ENCODE measurements around the gene ROBO1.

Gene ROBO1

GRCh38 chr3:79139395-79140068 is 628.3 kb downstream of the ROBO1 start:
- Histone ChIP-seq H3K79me2 (ENCODE audit: insufficient read depth, low read depth) (no peaks in the 10 kb centered on the region), H3K4me3 (IDR thresholded peaks at IDR 0.05; ENCODE audit: insufficient read depth, low read depth, low read length) (no peak overlapping the region), H3K4me2 (no peak overlapping the region), H3K27me3 (ENCODE audit: insufficient read depth, low read depth) (no peaks in the 10 kb centered on the region), H3K27ac (no peak overlapping the region), H4K20me1 (ENCODE audit: insufficient read depth) (no peaks in the 10 kb centered on the region), H2AFZ (ENCODE audit: low read depth) (no peak overlapping the region), H3K9ac (no peak overlapping the region), H3K4me1 (ENCODE audit: low read depth, poor library complexity, severe bottlenecking) (no peaks in the 10 kb centered on the region), H3K36me3 (ENCODE audit: insufficient read depth) (no peaks in the 10 kb centered on the region)
- TF ChIP-seq, protein P1, sequence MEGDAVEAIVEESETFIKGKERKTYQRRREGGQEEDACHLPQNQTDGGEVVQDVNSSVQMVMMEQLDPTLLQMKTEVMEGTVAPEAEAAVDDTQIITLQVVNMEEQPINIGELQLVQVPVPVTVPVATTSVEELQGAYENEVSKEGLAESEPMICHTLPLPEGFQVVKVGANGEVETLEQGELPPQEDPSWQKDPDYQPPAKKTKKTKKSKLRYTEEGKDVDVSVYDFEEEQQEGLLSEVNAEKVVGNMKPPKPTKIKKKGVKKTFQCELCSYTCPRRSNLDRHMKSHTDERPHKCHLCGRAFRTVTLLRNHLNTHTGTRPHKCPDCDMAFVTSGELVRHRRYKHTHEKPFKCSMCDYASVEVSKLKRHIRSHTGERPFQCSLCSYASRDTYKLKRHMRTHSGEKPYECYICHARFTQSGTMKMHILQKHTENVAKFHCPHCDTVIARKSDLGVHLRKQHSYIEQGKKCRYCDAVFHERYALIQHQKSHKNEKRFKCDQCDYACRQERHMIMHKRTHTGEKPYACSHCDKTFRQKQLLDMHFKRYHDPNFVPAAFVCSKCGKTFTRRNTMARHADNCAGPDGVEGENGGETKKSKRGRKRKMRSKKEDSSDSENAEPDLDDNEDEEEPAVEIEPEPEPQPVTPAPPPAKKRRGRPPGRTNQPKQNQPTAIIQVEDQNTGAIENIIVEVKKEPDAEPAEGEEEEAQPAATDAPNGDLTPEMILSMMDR (conservative IDR thresholded peaks at IDR 0.05; ENCODE audit: low read depth, low read length): no peak

GRCh38 chr3:79125313-79125984 is 642.3 kb downstream of the ROBO1 start:
- Histone ChIP-seq H3K9ac (no peak overlapping the region), H3K4me2 (no peak overlapping the region), H3K4me1 (ENCODE audit: low read depth, poor library complexity, severe bottlenecking) (no peaks in the 10 kb centered on the region), H3K79me2 (ENCODE audit: insufficient read depth, low read depth) (no peaks in the 10 kb centered on the region), H3K4me3 (IDR thresholded peaks at IDR 0.05; ENCODE audit: insufficient read depth, low read depth, low read length) (no peak overlapping the region), H3K27me3 (ENCODE audit: insufficient read depth, low read depth) (no peaks in the 10 kb centered on the region), H3K27ac (no peak overlapping the region), H4K20me1 (ENCODE audit: insufficient read depth) (no peaks in the 10 kb centered on the region), H3K36me3 (ENCODE audit: insufficient read depth) (no peaks in the 10 kb centered on the region), H2AFZ (ENCODE audit: low read depth) (no peak overlapping the region)
- TF ChIP-seq, protein P1 (conservative IDR thresholded peaks at IDR 0.05; ENCODE audit: low read depth, low read length): no peak

GRCh38 chr3:79115458-79115857 is 652.3 kb downstream of the ROBO1 start:
- Histone ChIP-seq H3K27me3 (ENCODE audit: insufficient read depth, low read depth) (no peaks in the 10 kb centered on the region), H3K27ac (no peak overlapping the region), H3K79me2 (ENCODE audit: insufficient read depth, low read depth) (no peaks in the 10 kb centered on the region), H2AFZ (ENCODE audit: low read depth) (no peak overlapping the region), H3K4me2 (no peak overlapping the region), H3K4me3 (IDR thresholded peaks at IDR 0.05; ENCODE audit: insufficient read depth, low read depth, low read length) (no peak overlapping the region), H3K4me1 (ENCODE audit: low read depth, poor library complexity, severe bottlenecking) (no peaks in the 10 kb centered on the region), H3K36me3 (ENCODE audit: insufficient read depth) (no peaks in the 10 kb centered on the region), H3K9ac (no peak overlapping the region), H4K20me1 (ENCODE audit: insufficient read depth) (no peaks in the 10 kb centered on the region)
- TF ChIP-seq, protein P1 (conservative IDR thresholded peaks at IDR 0.05; ENCODE audit: low read depth, low read length): no peak

DNA sequence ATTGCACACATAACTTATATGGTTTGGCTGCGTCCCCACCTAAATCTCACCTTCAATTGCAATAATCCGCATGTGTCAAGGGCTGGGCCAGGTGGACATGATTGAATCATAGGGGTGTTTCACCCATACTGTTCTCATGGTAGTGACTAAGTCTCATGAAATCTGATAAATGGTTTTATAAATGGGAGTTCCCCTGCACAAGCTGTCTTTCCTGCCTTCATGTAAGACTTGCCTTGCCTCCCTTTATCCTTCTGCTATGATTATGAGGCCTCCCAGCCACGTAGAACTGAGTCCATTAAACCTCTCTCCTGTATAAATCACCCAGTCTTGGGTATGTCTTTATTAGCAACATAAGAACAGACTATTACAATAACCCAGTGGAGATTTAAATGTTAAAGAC is 653.9 kb downstream of the ROBO1 start:
- TF ChIP-seq, protein P1 (conservative IDR thresholded peaks at IDR 0.05; ENCODE audit: low read depth, low read length): no peak
- H3K27ac ChIP-seq: no peak overlapping the region
- no peak overlapping the region for H3K4me3 ChIP-seq (IDR thresholded peaks at IDR 0.05; ENCODE audit: insufficient read depth, low read depth, low read length)
- H2AFZ ChIP-seq (ENCODE audit: low read depth): no peak overlapping the region
- no peaks in the 10 kb centered on the region for H3K27me3 ChIP-seq (ENCODE audit: insufficient read depth, low read depth)
- no peaks in the 10 kb centered on the region for H3K79me2 ChIP-seq (ENCODE audit: insufficient read depth, low read depth)
- no peak overlapping the region for H3K9ac ChIP-seq
- H3K4me2 ChIP-seq: no peak overlapping the region
- H3K36me3 ChIP-seq (ENCODE audit: insufficient read depth): no peaks in the 10 kb centered on the region
- no peaks in the 10 kb centered on the region for H3K4me1 ChIP-seq (ENCODE audit: low read depth, poor library complexity, severe bottlenecking)
- no peaks in the 10 kb centered on the region for H4K20me1 ChIP-seq (ENCODE audit: insufficient read depth)
